PFSK-1 (cell line): ENCODE results near the gene SH2B3.

ENCODE experiments used
- FOXP2 ChIP-seq: optimal IDR thresholded peaks from 2 replicates; pipeline ENCODE3; 2011; ENCODE audit warnings: borderline replicate concordance, control low read depth, inconsistent platforms; ENCODE audit not compliant: insufficient read depth; ENCODE audit errors: extremely low read length, extremely low read depth
- POLR2AphosphoS5 ChIP-seq: IDR thresholded peaks from 2 replicates; pipeline ENCODE4 v1.6.1; 2012; ENCODE audit warnings: low read depth, mild to moderate bottlenecking, control low read depth, low read length, moderate library complexity
- REST ChIP-seq, 2 experiments: IDR thresholded peaks; 2 replicates each; pipeline versions ENCODE4 v1.6.1 to v1.8.0; 2011 to 2012; ENCODE audit warnings: low read depth in 2 of 2, low read length in 2 of 2, control low read depth in 1 of 2, inconsistent platforms in 1 of 2, mild to moderate bottlenecking in 1 of 2, moderate library complexity in 1 of 2; ENCODE audit not compliant: insufficient read depth in 1 of 2
- SIN3A ChIP-seq: IDR thresholded peaks from 2 replicates; pipeline ENCODE4 v1.6.1; 2012; ENCODE audit warnings: mild to moderate bottlenecking, low read length, moderate library complexity, borderline replicate concordance; ENCODE audit not compliant: insufficient read depth
- TAF1 ChIP-seq: IDR thresholded peaks from 2 replicates; pipeline ENCODE4 v1.6.1; 2012; ENCODE audit warnings: low read length, control low read depth, borderline replicate concordance; ENCODE audit not compliant: insufficient read depth

Gene SH2B3

GRCh38 chr12:111467092-111467856 lies 61.6 kb downstream of the SH2B3 start:
- no peak for TF ChIP-seq POLR2AphosphoS5
- no peak for TF ChIP-seq FOXP2
- TF ChIP-seq TAF1: no peak
- TF ChIP-seq SIN3A: no peak
- no peak for TF ChIP-seq REST (IDR thresholded peaks at IDR 0.05; ENCODE audit: insufficient read depth in 1 of 2, low read depth in 2 of 2, low read length in 2 of 2)

GRCh38 chr12:111467857-111468241 lies 62.1 kb downstream of the SH2B3 start:
- TF ChIP-seq SIN3A (no peak), FOXP2 (no peak), TAF1 (no peak), REST (IDR thresholded peaks at IDR 0.05; ENCODE audit: insufficient read depth in 1 of 2, low read depth in 2 of 2, low read length in 2 of 2) (no peak), POLR2AphosphoS5 (no peak)

- no peak for TF ChIP-seq TAF1
Observed at GRCh38 chr12:111469401-111469800, 63.7 kb downstream of the SH2B3 start.

GRCh38 chr12:111471236-111471635 lies 65.5 kb downstream of the SH2B3 start:
- TF ChIP-seq POLR2AphosphoS5 (no peak), REST (IDR thresholded peaks at IDR 0.05; ENCODE audit: insufficient read depth in 1 of 2, low read depth in 2 of 2, low read length in 2 of 2) (no peak), FOXP2 (no peak), SIN3A (no peak), TAF1 (no peak)

- TF ChIP-seq POLR2AphosphoS5 (no peak), TAF1 (no peak), FOXP2 (no peak), REST (IDR thresholded peaks at IDR 0.05; ENCODE audit: insufficient read depth in 1 of 2, low read depth in 2 of 2, low read length in 2 of 2) (no peak), SIN3A (no peak)
Observed at GRCh38 chr12:111482462-111482861, 76.7 kb downstream of the SH2B3 start.
